Measurements from ENCODE around the gene UTRN. TPM values are rescaled to one million over a fixed set of nuclear protein-coding genes. Genes with fewer than 3 reads are reported as not detected.

The UTRN gene
- total and polyA plus RNA-seq, 2 donors from 2014 or later = 8.3 to 210 TPM

GRCh38 chr6:144332177-144332576 is 47.0 kb downstream of the UTRN start:
- H3K4me1 ChIP-seq (ENCODE audit: control insufficient read depth in 2 of 3, insufficient read depth in 2 of 3, low read depth in 1 of 3, low read length in 3 of 3) = peaks cover 0 to 22% (median 4%) of the 10 kb centered on the region in 3 donors
- TF ChIP-seq CTCF (IDR thresholded peaks at IDR 0.05; ENCODE audit: borderline replicate concordance, extremely low read depth, insufficient read depth) = no peak

DNA sequence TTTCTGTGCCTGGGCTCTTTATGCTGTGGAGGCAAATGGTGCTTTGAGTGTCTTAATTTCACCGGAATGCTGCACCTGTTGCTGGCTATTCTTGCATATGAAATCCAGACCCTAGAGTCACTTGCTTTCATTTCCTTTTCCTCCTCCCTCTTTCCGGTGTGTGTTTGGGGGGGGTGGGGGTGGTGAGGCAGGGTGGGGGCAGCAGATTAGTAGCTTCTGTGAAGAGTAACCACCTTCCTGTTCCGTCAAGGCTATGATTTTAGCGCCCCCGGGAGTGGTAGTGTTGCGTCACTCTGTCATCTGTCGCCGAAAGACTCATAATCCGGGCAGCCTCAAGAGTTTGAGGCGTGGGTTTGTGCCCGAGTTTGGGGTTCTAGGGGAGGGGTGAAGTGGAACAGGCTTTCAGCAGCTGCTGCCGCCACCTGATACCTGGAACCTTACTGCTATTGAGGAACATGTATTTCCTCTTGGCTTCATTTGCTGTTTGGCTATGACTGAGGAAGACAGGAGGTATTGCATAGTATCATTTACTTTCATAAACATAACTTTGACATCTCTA is 49.1 kb downstream of the UTRN start:
- Histone ChIP-seq H3K36me3 (ENCODE audit: control insufficient read depth in 2 of 3, insufficient read depth in 3 of 3, low read length in 3 of 3) (no peaks in the 10 kb centered on the region), H3K4me3 (ENCODE audit: low read length in 3 of 3) (peak overlapping the region; percentile 13 to 32 (median 30)), H3K4me1 (ENCODE audit: control insufficient read depth in 2 of 3, insufficient read depth in 2 of 3, low read depth in 1 of 3, low read length in 3 of 3) (peaks cover 0 to 20% (median 4%) of the 10 kb centered on the region in 3 donors), H3K27me3 (ENCODE audit: control insufficient read depth, insufficient read depth, low read length) (no peaks in the 10 kb centered on the region), H3K9ac (ENCODE audit: low read length in 3 of 3) (no peak overlapping the region), H3K9me3 (ENCODE audit: control insufficient read depth in 2 of 3, insufficient read depth in 1 of 3, low read length in 3 of 3) (no peaks in the 10 kb centered on the region), H3K27ac (ENCODE audit: low read depth in 2 of 2, low read length in 2 of 2) (no peak overlapping the region)
- DNase-seq = peak in 1 of 5 donors; percentile 78
- intact Hi-C loops (cut with DNase I) = no loop called here
- FAIRE-seq = no peak
- no peak for TF ChIP-seq CTCF (IDR thresholded peaks at IDR 0.05; ENCODE audit: borderline replicate concordance, extremely low read depth, insufficient read depth)

More at GRCh38 chr6:144332177-144332576, 47.0 kb downstream of the UTRN start:
- Histone ChIP-seq H3K9ac (ENCODE audit: low read length in 3 of 3) (no peak overlapping the region), H3K4me3 (ENCODE audit: low read length in 3 of 3) (peak overlapping the region in 1 of 3 donors; percentile 40), H3K9me3 (ENCODE audit: control insufficient read depth in 2 of 3, insufficient read depth in 1 of 3, low read length in 3 of 3) (no peaks in the 10 kb centered on the region), H3K36me3 (ENCODE audit: control insufficient read depth in 2 of 3, insufficient read depth in 3 of 3, low read length in 3 of 3) (no peaks in the 10 kb centered on the region), H3K27me3 (ENCODE audit: control insufficient read depth, insufficient read depth, low read length) (no peaks in the 10 kb centered on the region), H3K27ac (ENCODE audit: low read depth in 2 of 2, low read length in 2 of 2) (no peak overlapping the region)
- intact Hi-C loops (cut with DNase I) = no loop called here
- FAIRE-seq (no peak), DNase-seq (no peak)

Other genes with a start within 250 kb of the UTRN start
- gene SF3B5, start 189.8 kb upstream of the UTRN start, total RNA-seq = 101 TPM
- gene SF3B5, start 189.8 kb upstream of the UTRN start, polyA plus RNA-seq (ENCODE audit: insufficient read depth, low read depth, low replicate concordance) = 420 TPM
- 6.7 TPM for gene STX11, start 134.8 kb upstream of the UTRN start, total RNA-seq
- 2.0 TPM for gene STX11, start 134.8 kb upstream of the UTRN start, polyA plus RNA-seq (ENCODE audit: insufficient read depth, low read depth, low replicate concordance)

Measured in kidney (tissue), 14 donors.